ENCODE data around the gene B3GALT2. TPM values are rescaled to one million over a fixed set of nuclear protein-coding genes. Genes with fewer than 3 reads are reported as not detected.

The B3GALT2 gene
- total RNA-seq, 1 experiment from 2014 or later: not detected

GRCh38 chr1:193192586-193192985 is 6.2 kb upstream of the B3GALT2 start:
- Histone ChIP-seq H2BK20ac (ENCODE audit: low read depth, low read length, poor library complexity, severe bottlenecking) (no peak overlapping the region), H3K27me3 (ENCODE audit: insufficient read depth, low read length) (no peaks in the 10 kb centered on the region), H2BK15ac (ENCODE audit: low read depth, low read length) (no peak overlapping the region), H3K4me2 (ENCODE audit: insufficient read depth, insufficient read length, low read length) (no peak overlapping the region), H4K8ac (replicated peaks; ENCODE audit: insufficient read length, low read depth, low read length) (no peak overlapping the region), H3K9me3 (ENCODE audit: control insufficient read depth, low read depth, low read length) (peaks cover 18% of the 10 kb centered on the region), H3K14ac (ENCODE audit: insufficient read depth, low read length) (no peak overlapping the region), H3K9ac (ENCODE audit: extremely low read depth, insufficient read length, low read length) (no peak overlapping the region), H3K56ac (ENCODE audit: insufficient read length, low read depth, low read length) (no peak overlapping the region), H3K23ac (ENCODE audit: insufficient read length, low read depth, low read length) (no peak overlapping the region), H2BK12ac (ENCODE audit: insufficient read length, low read depth, low read length) (no peak overlapping the region), H3K79me2 (ENCODE audit: insufficient read depth, low read length) (peaks cover 2% of the 10 kb centered on the region; the same call in 1 of the 2 replicates), H3K23me2 (ENCODE audit: insufficient read length, low read depth, low read length, poor library complexity, severe bottlenecking) (no peaks in the 10 kb centered on the region), H4K91ac (ENCODE audit: insufficient read length, low read depth, low read length) (no peak overlapping the region), H2BK120ac (ENCODE audit: low read depth, low read length, poor library complexity, severe bottlenecking) (no peak overlapping the region), H3K18ac (ENCODE audit: insufficient read length, low read depth, low read length) (no peak overlapping the region), H3K79me1 (ENCODE audit: insufficient read depth, low read depth, low read length, poor library complexity, severe bottlenecking) (peaks cover 5% of the 10 kb centered on the region), H2AK5ac (ENCODE audit: insufficient read length, low read length) (no peak overlapping the region), H2AFZ (ENCODE audit: low read length) (no peak overlapping the region), H3K27ac (ENCODE audit: insufficient read length, low read depth, low read length) (no peak overlapping the region), H3K4ac (ENCODE audit: low read depth, low read length) (no peak overlapping the region), H2BK5ac (ENCODE audit: insufficient read length, low read length) (no peak overlapping the region), H4K20me1 (ENCODE audit: control insufficient read depth, insufficient read depth, insufficient read length) (no peaks in the 10 kb centered on the region), H3T11ph (ENCODE audit: low read length) (no peak overlapping the region), H3K4me1 (ENCODE audit: insufficient read depth, low read length) (no peaks in the 10 kb centered on the region), H4K5ac (ENCODE audit: insufficient read length, low read depth, low read length) (no peak overlapping the region)
- no peak for DNase-seq
- Mint-ChIP-seq H3K4me3 (no peak overlapping the region), H3K36me3 (ENCODE audit: insufficient read depth in 1 of 3, low read depth in 3 of 3) (peaks cover 21 to 31% (median 23%) of the 10 kb centered on the region in 3 experiments), H3K27me3 (ENCODE audit: low read depth) (no peaks in the 10 kb centered on the region), H3K9me3 (peaks cover 16 to 20% of the 10 kb centered on the region in 2 experiments; a peak in 4 of 5 replicates), H3K4me1 (no peaks in the 10 kb centered on the region), H3K27ac (no peak overlapping the region)
- no CpG with 5 or more reads among the region's 8 CpGs for WGBS (ENCODE audit: extremely low coverage, insufficient read length, low lambda C conversion rate)
- TF ChIP-seq, protein P1, sequence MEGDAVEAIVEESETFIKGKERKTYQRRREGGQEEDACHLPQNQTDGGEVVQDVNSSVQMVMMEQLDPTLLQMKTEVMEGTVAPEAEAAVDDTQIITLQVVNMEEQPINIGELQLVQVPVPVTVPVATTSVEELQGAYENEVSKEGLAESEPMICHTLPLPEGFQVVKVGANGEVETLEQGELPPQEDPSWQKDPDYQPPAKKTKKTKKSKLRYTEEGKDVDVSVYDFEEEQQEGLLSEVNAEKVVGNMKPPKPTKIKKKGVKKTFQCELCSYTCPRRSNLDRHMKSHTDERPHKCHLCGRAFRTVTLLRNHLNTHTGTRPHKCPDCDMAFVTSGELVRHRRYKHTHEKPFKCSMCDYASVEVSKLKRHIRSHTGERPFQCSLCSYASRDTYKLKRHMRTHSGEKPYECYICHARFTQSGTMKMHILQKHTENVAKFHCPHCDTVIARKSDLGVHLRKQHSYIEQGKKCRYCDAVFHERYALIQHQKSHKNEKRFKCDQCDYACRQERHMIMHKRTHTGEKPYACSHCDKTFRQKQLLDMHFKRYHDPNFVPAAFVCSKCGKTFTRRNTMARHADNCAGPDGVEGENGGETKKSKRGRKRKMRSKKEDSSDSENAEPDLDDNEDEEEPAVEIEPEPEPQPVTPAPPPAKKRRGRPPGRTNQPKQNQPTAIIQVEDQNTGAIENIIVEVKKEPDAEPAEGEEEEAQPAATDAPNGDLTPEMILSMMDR (conservative IDR thresholded peaks at IDR 0.05): no peak
